GM15510 (cell line): Measurements from ENCODE around the gene IL36G.

Experiments
- POLR2A ChIP-seq: IDR thresholded peaks from 3 replicates; pipeline ENCODE4 v1.6.1; 2011; ENCODE audit warnings: borderline replicate concordance; ENCODE audit not compliant: insufficient read length; ENCODE audit errors: extremely low read depth

Gene IL36G

DNA sequence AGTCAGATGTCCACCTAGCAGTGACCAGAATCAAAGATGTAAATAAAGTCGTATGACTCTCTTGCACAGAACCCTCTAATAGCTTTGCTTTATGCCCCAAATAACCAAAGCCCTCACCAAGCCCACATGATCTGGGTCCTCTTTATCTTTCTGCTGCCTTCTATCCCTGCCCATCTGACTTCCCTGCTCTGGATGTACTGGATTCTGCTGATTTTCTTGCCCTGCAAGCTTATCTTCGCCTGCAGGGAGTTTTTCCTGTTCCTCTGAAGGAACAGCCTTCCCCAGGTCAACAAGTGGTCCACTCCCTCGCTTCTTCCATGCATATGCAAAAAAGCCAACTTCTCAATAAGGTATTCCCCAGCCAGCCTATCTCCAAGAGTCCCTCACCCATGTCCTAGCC lies 56.2 kb downstream of the IL36G start:
- no peak for TF ChIP-seq POLR2A
